HuH-7 (cell line): ENCODE measurements around the gene VPS51.

Source experiments
- DNase-seq: peaks from one replicate; pipeline ENCODE4 v3.0.0; 2011; ENCODE audit warnings: low spot score

Gene VPS51

GRCh38 chr11:65095974-65096806 lies at the start of gene VPS51:
TSS of gene VPS51 (plus strand) at chr11:65096214. CDS start at chr11:65096251, 37 bp downstream.
- peak; percentile 92 for DNase-seq

DNA sequence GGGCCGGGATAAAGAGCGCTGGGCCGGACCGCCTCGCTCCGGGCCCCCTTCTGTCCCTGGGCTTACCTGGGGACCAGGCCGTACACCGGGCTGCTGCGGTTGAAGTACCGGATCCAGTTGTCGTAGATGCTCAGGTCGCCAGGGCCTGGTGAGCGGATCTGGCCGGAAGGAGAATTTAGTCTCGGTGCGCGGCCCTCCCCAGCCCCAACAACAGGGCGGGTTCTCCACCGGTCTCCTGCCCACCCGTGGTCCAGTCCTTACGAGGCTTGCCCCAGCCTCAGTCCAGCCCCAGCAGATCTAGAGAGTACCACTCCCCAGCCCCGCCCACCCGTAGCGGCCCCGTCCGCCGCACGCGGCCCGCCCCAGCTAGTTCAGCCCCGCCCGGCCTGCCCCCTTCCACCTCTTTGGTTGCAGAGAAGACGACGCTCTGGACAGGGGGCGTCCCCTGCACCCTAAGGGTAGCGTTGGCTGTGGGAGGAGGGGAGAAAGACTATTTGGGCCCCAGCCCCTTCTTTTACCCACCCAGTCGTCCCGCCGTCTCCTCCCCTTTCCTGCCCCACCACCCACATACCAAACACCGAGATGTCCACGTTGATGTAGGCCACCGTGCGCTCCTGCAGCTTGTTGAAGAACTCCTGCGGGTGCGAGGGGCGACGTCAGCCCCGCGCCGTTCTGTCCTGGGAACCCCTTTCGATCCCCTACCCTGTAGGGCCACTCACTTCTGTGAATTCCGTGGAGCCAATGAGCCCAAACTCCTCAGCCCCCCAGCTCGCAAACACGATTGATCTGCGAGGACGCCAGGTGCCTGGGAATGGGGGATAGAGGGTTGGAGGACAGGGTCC lies 48.2 kb upstream of the VPS51 start:
- no peak for DNase-seq

GRCh38 chr11:65051398-65051858 lies 44.6 kb upstream of the VPS51 start:
- DNase-seq, result no peak

GRCh38 chr11:65053827-65054508 lies 42.0 kb upstream of the VPS51 start:
- DNase-seq, result no peak

GRCh38 chr11:65055538-65055937 lies 40.5 kb upstream of the VPS51 start:
- no peak for DNase-seq

DNA sequence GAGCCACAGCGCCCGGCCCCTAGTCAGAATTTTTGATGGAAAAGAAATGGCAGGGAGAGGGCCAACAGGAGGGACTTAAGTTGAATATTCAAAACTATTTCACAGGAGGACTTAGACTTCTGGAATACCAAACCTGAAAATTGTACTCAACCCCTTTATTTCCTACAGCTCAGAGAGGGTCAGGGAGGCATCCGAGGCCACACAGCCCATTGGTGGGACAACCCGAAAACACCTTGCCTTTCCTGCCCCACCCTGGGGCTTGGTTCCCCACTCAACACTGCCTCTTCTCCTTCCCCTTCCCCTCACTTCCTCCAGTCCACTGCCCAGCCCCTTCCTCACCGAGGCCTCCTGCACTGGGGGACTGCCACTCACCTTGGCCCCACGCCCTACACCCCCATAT lies 39.0 kb upstream of the VPS51 start:
- no peak for DNase-seq

GRCh38 chr11:65057526-65057925 lies 38.5 kb upstream of the VPS51 start:
- DNase-seq, result no peak

GRCh38 chr11:65058012-65058411 lies 38.0 kb upstream of the VPS51 start:
- no peak for DNase-seq

DNA sequence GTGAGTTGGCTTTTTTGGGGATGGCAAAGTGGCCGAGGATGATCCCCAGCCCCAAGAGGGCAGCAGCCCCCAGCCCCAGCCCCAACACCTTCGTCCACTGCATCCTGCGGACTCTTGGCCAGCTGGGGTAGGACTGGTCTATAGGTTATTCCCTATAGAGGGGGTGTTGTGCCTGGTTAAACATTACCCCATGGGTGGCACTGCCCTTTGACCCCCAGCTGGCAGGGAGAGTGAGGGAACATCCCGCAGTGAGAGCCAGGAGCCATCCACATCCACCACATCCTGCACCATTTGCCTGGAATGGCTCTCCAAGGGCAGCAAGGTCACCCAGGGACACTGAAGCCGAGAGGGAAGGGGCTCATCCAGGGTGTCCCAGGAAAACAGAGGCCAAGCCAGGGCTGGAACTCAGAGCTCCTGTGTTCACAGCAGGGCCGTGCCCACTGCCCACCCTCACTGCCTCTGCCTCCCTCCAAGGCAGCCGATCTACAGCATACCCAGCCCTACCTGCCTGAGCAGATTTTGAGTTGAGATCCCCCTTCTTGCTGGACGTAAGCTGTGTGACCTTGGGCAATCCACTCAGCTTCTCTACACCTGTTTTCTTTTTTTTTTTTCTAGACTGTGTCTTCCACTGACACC lies 37.5 kb upstream of the VPS51 start, which contains the start of gene NAALADL1:
NAALADL1 (minus strand) TSS at position 135 of the 636 bp plus-strand sequence; CDS start at position 103, 32 bp downstream.
- no peak for DNase-seq

- DNase-seq, result no peak
Observed at GRCh38 chr11:65059523-65059922, 36.5 kb upstream of the VPS51 start.

GRCh38 chr11:65059959-65060824 lies 35.8 kb upstream of the VPS51 start:
- no peak for DNase-seq

- DNase-seq, result no peak
Observed at GRCh38 chr11:65060913-65061408, 35.1 kb upstream of the VPS51 start.

DNA sequence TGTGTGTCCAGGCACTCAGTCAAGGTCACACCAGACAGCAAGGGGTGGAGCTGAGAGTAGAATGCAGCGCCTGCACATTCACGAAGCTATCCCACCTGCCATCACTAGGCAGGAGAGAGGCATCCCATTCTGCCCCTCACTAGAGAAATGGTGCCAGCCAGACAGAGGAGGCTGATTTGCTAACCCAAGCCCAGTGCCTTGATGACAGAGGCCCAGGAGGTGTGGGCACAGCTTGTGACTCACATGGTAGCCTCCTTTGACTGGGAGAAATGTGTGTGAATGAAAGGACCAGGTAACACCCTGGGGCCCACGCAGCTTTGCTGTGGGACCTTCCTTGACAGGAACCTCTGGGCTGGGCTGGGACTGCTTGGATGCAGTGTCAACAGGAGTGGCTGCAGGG lies 32.5 kb upstream of the VPS51 start:
- DNase-seq, result no peak

GRCh38 chr11:65064847-65065240 lies 31.2 kb upstream of the VPS51 start:
- no peak for DNase-seq

DNA sequence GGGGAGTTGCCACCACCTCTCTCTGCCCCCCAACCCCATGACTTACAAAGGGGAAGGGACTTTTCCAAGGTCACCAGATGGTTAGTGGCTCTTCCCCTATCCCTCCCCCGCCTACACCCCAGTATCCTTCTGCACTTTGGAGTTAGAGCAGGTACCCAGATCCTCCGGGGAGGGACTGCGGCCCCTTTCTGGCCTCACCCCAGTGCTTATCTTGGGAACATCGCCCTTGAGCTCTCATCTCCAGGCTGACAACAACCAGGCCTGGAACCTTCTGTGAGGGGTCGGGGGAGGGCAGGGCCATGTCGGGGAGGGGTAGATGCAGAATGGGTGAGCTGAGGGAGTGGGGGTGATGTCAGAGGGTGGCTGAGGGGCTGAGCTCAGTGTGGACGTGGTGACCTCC lies 30.2 kb upstream of the VPS51 start:
- no peak for DNase-seq

DNA sequence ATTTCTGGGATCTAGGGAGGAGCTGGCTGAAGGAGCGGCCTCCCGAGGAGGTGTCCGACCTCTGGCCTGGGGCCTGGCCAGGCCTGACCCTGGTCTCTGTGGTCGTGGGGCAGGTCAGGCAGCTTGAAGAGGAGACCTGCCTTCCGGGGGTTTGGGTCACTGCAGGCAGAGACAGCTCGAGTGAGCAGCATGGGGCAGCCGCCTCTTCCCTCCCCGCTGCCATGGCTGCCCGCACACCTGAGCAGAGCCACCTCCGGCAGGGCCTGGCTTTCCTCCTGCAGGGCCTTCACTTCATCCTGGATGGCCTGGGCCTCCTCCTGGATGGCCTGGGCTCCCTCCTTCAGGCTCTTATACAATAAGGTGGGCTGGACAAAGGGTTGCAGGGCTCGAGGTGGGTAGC lies 29.7 kb upstream of the VPS51 start:
- no peak for DNase-seq

DNA sequence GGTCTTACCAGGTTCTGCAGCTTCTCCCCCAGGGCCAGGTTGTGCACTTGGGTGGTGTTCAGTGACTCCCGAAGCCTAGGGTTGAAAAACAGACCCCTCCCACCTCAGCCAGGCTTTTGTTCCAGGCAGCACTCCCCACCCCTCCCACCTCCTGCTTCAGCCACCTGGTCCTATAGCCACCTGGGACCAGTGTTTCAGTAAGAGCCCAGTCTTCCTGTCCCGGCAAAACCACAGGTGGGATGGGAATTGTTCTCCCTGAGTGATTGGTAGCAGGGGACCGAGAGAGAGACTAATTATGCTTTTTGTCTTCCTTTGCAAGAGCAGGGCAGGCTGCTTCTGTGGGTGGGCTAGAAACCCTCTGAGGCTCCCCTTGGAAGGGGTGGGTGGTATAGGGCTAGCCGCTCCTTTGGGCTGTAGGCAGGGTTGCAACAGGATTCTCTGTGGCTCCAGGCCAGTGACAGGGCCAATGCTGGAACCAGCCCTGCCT lies 29.2 kb upstream of the VPS51 start:
- DNase-seq, result no peak

DNA sequence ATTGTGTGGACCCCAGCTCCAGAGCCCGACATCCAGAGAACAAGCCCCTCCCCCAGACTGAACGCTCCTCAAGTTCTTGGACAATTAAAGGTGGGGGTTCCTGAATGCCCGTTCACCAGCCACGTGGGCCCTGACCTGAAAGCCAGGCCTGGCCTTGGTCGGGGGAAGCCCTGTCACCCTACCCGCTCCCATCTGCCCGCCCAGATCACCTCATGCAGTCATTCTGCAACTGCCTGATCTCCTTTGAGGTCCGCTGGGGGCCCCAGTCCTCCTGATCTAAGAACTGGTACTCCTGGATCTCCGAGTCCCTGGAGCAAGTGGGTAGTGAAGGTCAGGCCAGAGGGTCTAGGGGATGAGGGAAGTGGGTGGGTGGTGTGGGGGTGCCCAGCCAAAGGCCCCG lies 28.6 kb upstream of the VPS51 start:
- DNase-seq, result no peak

DNA sequence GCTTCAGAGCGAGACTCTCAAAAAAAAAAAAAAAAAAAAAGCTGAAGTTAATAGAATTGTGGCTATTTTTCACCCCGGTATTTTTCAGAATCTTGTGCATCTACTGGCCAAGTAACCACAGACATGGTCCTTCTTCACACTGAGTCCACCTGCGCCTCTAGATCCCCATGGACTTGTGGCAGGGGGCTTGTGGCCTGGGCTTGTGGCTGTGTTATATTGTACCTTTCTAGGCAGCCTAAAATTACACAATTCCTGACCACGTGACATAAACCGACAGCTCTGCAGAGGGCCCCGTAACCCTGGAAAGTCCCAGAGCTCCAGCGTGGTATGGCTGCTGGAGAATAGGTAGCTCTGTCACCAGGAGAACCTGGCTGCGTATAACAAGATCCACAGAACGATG lies 26.8 kb upstream of the VPS51 start:
- peak; percentile 35 for DNase-seq

DNA sequence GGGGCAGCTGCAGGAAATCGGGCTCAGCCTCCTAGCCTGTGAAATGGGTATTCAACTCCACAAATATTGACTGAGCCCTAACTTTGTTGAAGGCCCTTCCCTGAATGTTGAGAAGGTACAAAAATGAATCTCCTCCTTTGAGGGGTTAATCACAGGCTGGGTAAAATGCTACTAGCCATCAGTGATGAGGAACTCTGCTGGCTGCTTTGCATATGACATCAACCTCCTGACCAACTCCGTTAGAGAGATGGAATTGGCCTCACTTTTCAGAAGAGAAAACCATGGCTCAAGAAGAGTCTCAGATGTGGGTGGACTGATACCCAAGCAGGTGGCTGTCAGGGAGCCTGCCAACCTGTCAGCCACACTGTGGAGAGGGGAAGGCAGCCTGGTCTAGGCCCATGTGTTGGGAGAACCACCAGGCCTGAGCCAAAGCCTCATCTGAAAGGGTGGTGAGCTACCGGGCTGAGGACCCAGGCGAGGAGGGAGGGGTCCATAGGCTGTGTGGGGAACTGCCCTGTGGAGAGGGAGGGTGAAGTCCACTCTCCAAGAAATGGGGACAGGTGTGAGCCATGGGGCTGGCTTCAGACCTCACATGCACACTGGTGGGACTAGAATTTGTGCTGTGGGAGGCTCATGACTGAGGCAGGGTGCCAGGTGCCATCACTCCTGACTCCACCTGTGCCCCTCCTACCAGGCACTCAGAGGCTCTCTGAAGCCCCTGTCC lies 23.9 kb upstream of the VPS51 start:
- DNase-seq, result no peak
